CD4-positive, CD25-positive, alpha-beta regulatory T cell (primary cell): ENCODE results near the gene TNFSF9. TPM values are rescaled to one million over a fixed set of nuclear protein-coding genes. Genes with fewer than 3 reads are reported as not detected.
A peak's percentile ranks its signal among the peaks of the same experiment; 100 is the strongest.

ENCODE experiments used
- ATAC-seq, 2 donors: fragments of 150-1000 bp; cut with Tn5 transposase; one replicate each; pipeline ENCODE4 v1.10.0; 2021; ENCODE audit warnings: low read depth in 2 of 2, moderate number of reproducible peaks in 2 of 2, moderate library complexity in 1 of 2
- DNase-seq, 3 donors: peaks; one replicate each; pipeline versions ENCODE4 v3.0.0 to v3.0.0-alpha.2; 2012 to 2022; ENCODE audit warnings: mixed read lengths in 1 of 3
- H3K27ac ChIP-seq: one replicate; pipeline ENCODE4 v1.7.0; 2013; ENCODE audit warnings: mild to moderate bottlenecking, low read length; ENCODE audit not compliant: insufficient read depth, poor library complexity, severe bottlenecking
- H3K27me3 ChIP-seq: one replicate; pipeline ENCODE4 v1.7.0; 2013; ENCODE audit warnings: low read length; ENCODE audit not compliant: control insufficient read depth, insufficient read depth
- H3K36me3 ChIP-seq: one replicate; pipeline ENCODE4 v1.7.0; 2013; ENCODE audit warnings: mild to moderate bottlenecking, low read length, moderate library complexity; ENCODE audit not compliant: control insufficient read depth, insufficient read depth
- H3K4me1 ChIP-seq: 2 replicates; pipeline ENCODE4 v1.7.0; 2013; ENCODE audit warnings: mild to moderate bottlenecking, low read length; ENCODE audit not compliant: insufficient read depth, control insufficient read depth, poor library complexity, severe bottlenecking
- H3K4me3 ChIP-seq: one replicate; pipeline ENCODE4 v1.7.0; 2013; ENCODE audit warnings: low read depth, mild to moderate bottlenecking, low read length, moderate library complexity
- H3K9me3 ChIP-seq, 2 experiments: 1 replicate in 1 of 2; 2 replicates in 1 of 2; pipeline ENCODE4 v1.7.0; 2013; ENCODE audit warnings: low read length in 2 of 2, mild to moderate bottlenecking in 1 of 2, moderate library complexity in 1 of 2; ENCODE audit not compliant: control insufficient read depth in 2 of 2
- H3K27ac Mint-ChIP-seq, 3 donors: one replicate each; pipeline ENCODE4 v1.8.0; 2020 to 2022; ENCODE audit warnings: mild to moderate bottlenecking in 3 of 3, mixed read lengths in 3 of 3, moderate library complexity in 2 of 3
- H3K27me3 Mint-ChIP-seq: one replicate; pipeline ENCODE4 v1.8.0; 2022; ENCODE audit warnings: mild to moderate bottlenecking, mixed read lengths
- H3K36me3 Mint-ChIP-seq: one replicate; pipeline ENCODE4 v1.8.0; 2020; ENCODE audit warnings: mixed read lengths
- H3K4me1 Mint-ChIP-seq, 4 donors: one replicate each; pipeline ENCODE4 v1.8.0; 2020 to 2022; ENCODE audit warnings: mixed read lengths in 4 of 4, mild to moderate bottlenecking in 1 of 4
- H3K4me3 Mint-ChIP-seq, 4 donors: one replicate each; pipeline ENCODE4 v1.8.0; 2020 to 2022; ENCODE audit warnings: mild to moderate bottlenecking in 4 of 4, mixed read lengths in 4 of 4, moderate library complexity in 3 of 4
- H3K9me3 Mint-ChIP-seq, 7 donors: one replicate each; pipeline ENCODE4 v1.8.0; 2020 to 2022; ENCODE audit warnings: mixed read lengths in 7 of 7, mild to moderate bottlenecking in 3 of 7, moderate library complexity in 2 of 7
- polyA plus RNA-seq, 4 donors: library from polyadenylated mRNA; unstranded; fragments of 300-500 nt; fragmentation: Illumina TruSeq; gene quantifications; one replicate each; pipeline ENCODE4 v1.2.3, GENCODE V29; 2021
- total RNA-seq: library from RNA; stranded (reverse); gene quantifications from one replicate; pipeline ENCODE4 v1.2.3, GENCODE V29; 2022

TNFSF9 gene
- total and polyA plus RNA-seq, 5 donors from 2014 or later, result 0.38 to 4.5 (median 0.52) TPM

DNA sequence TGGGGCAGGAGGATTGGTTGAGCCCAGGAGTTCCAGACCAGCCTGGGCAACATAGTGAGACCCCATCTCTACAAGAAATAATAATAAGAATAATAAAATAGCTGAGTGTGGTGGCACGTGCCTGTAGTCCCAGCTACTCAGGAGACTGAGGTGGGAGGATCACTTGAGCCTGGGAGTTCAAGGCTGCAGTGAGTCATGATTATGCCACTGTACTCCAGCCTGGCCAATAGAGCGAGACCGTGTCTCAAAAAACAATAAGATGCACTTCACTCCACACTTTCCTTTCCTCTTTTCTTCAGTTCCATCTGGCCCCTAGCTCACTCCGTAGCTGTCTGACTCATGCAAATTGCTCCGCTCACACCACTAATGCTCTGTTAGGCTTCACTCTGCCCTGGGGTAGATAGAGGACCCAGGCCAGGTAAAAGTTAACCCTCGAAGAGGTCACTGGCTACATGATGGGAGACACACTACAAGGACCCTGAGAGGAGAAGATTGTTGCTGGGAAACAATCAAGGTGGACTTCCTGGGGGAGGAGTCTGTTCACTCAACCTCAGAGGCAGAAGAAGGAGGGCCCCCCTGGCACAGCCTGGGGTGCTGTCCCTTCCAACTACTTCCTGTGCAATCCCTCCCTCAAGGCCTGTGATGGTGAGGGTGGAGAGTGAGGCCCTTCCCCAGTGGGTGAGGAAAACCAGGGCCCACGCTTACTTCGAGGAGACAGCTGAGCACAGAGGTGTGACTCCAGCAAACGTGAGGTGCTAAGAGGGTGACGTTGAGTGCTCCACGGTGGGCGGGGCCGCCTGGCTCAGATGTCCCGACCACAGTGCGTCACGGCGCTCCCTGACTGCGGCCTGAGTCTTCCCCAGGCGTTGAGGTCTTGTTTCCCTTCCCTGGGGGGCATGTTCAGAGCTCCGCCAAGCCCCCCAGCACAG, 8.8 kb upstream of the TNFSF9 start:
- ATAC-seq, result peak; percentile 43 to 48
- peak overlapping the region in 1 of 3 donors; percentile 9 for H3K27ac Mint-ChIP-seq
- Histone ChIP-seq H3K27me3 (no peaks in the 10 kb centered on the region), H3K9me3 (no peaks in the 10 kb centered on the region), H3K27ac (no peak overlapping the region), H3K36me3 (no peaks in the 10 kb centered on the region), H3K4me1 (peaks cover 21% of the 10 kb centered on the region), H3K4me3 (no peak overlapping the region)
- no peaks in the 10 kb centered on the region for H3K9me3 Mint-ChIP-seq
- peaks cover 5 to 27% (median 17%) of the 10 kb centered on the region in 4 donors for H3K4me1 Mint-ChIP-seq
- H3K36me3 Mint-ChIP-seq, result no peaks in the 10 kb centered on the region
- peak overlapping the region in 1 of 4 donors; percentile 58 for H3K4me3 Mint-ChIP-seq
- no peaks in the 10 kb centered on the region for H3K27me3 Mint-ChIP-seq
- peak in 1 of 3 donors; percentile 37 for DNase-seq

DNA sequence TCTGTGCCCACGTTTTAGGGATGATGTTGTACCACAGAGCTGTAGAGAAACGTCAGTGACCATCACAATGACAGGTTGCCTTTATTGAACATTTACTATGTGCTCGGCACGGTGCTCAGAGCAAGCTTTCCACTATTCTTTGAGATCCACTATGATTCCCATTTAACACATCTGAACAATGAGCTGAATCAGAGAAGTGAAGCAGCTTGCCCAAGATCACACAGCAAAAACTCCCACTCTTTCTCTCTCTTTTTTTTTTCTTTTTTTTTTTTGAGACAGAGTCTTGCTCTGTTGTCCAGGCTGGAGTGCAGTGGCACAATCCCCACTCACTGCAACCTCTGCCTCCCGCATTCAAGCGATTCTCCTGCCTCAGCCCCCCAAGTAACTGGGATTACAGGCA, 8.1 kb upstream of the TNFSF9 start:
- ATAC-seq (no peak), DNase-seq (no peak)
- no peaks in the 10 kb centered on the region for H3K27me3 Mint-ChIP-seq
- H3K27ac Mint-ChIP-seq, result no peak overlapping the region
- no peak overlapping the region for H3K4me3 Mint-ChIP-seq
- H3K9me3 ChIP-seq, result no peaks in the 10 kb centered on the region
- no peaks in the 10 kb centered on the region for H3K36me3 Mint-ChIP-seq
- no peaks in the 10 kb centered on the region for H3K36me3 ChIP-seq
- H3K4me1 Mint-ChIP-seq, result peaks cover 5 to 21% (median 12%) of the 10 kb centered on the region in 4 donors
- H3K9me3 Mint-ChIP-seq, result no peaks in the 10 kb centered on the region
- H3K4me3 ChIP-seq, result no peak overlapping the region
- peaks cover 14% of the 10 kb centered on the region for H3K4me1 ChIP-seq
- H3K27me3 ChIP-seq, result no peaks in the 10 kb centered on the region
- H3K27ac ChIP-seq, result no peak overlapping the region

DNA sequence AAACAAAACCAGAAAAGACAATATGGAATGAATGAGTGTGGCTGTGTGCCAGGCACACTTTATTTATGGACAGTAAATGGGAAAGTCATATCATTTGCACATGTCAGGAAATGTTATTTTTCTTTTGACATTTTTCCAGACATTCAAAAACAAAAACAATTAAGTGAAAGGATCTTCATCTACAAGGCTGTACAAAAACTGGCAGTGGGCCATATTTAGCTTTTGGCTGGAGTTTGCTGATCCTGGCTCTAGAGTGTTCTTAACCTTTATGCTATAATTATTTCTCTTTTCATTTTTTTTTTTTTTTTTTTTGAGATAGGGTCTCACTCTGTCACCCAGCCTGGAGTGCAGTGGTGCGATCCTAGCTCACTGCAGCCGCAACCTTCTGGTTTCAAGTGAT, 6.5 kb upstream of the TNFSF9 start:
- ATAC-seq, result no peak

DNA sequence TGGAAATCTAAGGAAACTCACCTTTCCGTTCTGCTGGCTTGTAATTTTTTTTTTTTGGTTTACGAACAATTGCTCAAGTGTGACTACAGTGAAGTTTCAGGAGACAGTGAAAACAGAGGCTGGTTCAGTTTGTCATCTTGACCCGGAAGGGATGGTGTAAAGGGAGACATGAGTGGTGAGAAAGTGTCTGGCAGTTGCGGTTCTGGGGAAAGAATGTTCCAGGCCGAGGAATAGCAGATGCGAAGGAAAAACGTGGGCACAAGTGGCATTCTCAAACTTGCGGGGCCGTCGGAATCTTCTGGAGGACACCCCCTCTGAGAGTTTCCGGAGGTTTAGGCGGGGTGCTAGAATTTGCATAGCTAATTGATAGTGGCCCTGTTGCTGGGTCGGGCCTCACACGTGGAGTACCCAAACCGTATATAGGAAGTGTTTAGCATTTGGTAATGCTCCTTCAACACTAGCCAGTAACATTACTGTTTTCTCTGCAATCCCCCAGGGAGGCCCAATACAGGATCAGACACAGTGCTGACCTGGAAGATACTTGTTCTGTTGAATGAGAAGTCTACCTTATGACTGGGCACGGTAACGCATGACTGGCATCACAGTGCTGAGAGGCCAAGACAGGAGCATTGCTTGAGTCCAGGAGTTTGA, 2.8 kb upstream of the TNFSF9 start:
- peak overlapping the region in 2 of 3 donors; percentile 53 to 88 for H3K27ac Mint-ChIP-seq
- H3K27me3 ChIP-seq, result peaks cover 9% of the 10 kb centered on the region
- peaks cover 25% of the 10 kb centered on the region for H3K4me1 ChIP-seq
- peaks cover 12 to 31% (median 19%) of the 10 kb centered on the region in 4 donors for H3K4me1 Mint-ChIP-seq
- no peaks in the 10 kb centered on the region for H3K9me3 ChIP-seq
- H3K27me3 Mint-ChIP-seq, result peaks cover 17% of the 10 kb centered on the region
- no peaks in the 10 kb centered on the region for H3K36me3 Mint-ChIP-seq
- no peak overlapping the region for H3K4me3 ChIP-seq
- ATAC-seq (no peak), DNase-seq (no peak)
- H3K36me3 ChIP-seq, result no peaks in the 10 kb centered on the region
- H3K9me3 Mint-ChIP-seq, result peaks cover 0 to 4% (median 0%) of the 10 kb centered on the region in 7 donors
- no peak overlapping the region for H3K27ac ChIP-seq
- no peak overlapping the region for H3K4me3 Mint-ChIP-seq

More for the DNA sequence above, 6.5 kb upstream of the TNFSF9 start:
- no peaks in the 10 kb centered on the region for H3K9me3 Mint-ChIP-seq
- H3K4me1 ChIP-seq, result peaks cover 5% of the 10 kb centered on the region
- H3K36me3 ChIP-seq, result no peaks in the 10 kb centered on the region
- H3K4me3 ChIP-seq, result no peak overlapping the region
- H3K27ac ChIP-seq, result no peak overlapping the region
- H3K4me1 Mint-ChIP-seq, result peaks cover 0 to 9% (median 2%) of the 10 kb centered on the region in 4 donors
- H3K9me3 ChIP-seq, result no peaks in the 10 kb centered on the region
- H3K4me3 Mint-ChIP-seq, result no peak overlapping the region
- no peaks in the 10 kb centered on the region for H3K27me3 ChIP-seq
- H3K36me3 Mint-ChIP-seq, result no peaks in the 10 kb centered on the region
- H3K27ac Mint-ChIP-seq, result no peak overlapping the region
- H3K27me3 Mint-ChIP-seq, result no peaks in the 10 kb centered on the region
- DNase-seq, result no peak

DNA sequence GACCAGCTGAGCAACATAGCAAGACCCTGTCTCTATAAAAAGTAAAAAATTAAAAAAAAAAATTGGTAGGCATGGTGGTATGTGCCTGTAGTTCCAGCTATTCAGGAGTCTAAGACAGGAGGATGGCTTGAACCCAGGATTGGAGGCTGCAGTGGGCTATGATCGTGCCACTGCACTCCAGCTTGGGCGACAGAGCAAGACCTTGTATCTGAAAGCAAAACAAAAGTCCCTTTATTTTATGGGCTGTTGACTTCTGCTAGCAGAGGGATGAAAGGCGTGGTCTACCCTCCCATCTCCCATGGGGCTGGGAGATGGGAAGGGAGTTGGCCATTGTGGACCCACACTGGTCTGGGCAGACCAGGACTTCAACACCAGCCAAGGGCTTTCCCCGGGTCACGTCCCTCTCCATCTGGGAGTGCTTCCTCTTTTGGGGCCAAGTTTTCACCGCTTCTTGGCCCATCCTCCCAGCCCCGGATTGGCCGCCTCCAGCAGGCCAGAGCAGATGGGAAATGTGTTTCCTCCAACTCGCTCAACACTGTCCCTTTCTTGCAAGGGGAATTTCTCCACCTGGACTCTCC, 2.2 kb upstream of the TNFSF9 start:
- Mint-ChIP-seq H3K27ac (no peak overlapping the region), H3K4me3 (no peak overlapping the region), H3K27me3 (peaks cover 17% of the 10 kb centered on the region), H3K9me3 (peaks cover 0 to 4% (median 0%) of the 10 kb centered on the region in 7 donors), H3K36me3 (no peaks in the 10 kb centered on the region), H3K4me1 (peaks cover 12 to 31% (median 19%) of the 10 kb centered on the region in 4 donors)
- Histone ChIP-seq H3K36me3 (no peaks in the 10 kb centered on the region), H3K27me3 (peaks cover 9% of the 10 kb centered on the region), H3K27ac (no peak overlapping the region), H3K9me3 (no peaks in the 10 kb centered on the region), H3K4me1 (peaks cover 26% of the 10 kb centered on the region), H3K4me3 (no peak overlapping the region)
- no peak for ATAC-seq
- DNase-seq, result no peak

DNA sequence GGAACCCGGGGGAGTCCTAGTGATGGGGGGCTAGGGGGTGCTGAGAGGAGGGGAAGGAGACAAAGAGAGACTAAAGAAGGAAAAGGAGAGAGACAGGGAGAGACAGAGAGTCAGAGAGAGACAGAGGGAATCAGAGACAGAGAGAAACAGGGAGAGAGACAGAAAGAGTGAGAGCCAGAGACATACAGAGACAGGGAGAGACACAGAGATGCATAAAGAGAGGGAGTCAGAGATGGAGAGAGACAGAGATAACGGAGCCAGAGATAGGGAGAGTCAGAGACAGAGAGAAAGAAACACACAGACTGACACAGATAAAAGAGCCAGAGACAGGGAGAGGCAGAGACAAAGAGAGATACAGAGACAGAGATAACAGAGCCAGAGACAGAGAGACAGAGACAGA, 1.5 kb upstream of the TNFSF9 start:
- H3K27me3 Mint-ChIP-seq, result peaks cover 19% of the 10 kb centered on the region
- no peak overlapping the region for H3K27ac ChIP-seq
- no peaks in the 10 kb centered on the region for H3K36me3 ChIP-seq

DNA sequence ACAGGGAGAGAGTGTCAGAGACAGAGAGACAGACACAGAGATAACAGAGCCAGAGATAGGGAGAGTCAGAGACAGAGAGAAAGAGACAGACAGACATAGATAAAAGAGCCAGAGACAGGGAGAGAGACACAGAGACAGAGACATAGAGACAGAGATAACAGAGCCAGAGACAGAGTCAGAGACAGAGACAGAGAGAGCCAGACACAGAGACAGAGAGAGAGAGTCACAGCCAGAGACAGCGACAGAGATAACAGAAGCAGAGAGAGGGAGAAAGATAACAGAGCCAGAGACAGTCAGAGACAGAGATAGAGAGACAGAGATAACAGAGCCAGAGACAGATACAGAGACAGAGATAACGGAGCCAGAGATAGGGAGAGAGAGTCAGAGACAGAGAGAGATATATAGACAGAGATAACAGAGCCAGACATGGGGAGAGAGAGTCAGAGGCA, 865 bp upstream of the TNFSF9 start:
- H3K4me1 Mint-ChIP-seq, result peaks cover 12 to 34% (median 19%) of the 10 kb centered on the region in 4 donors
- H3K27ac Mint-ChIP-seq, result peak overlapping the region in 2 of 3 donors; percentile 55 to 81
- peaks cover 24% of the 10 kb centered on the region for H3K27me3 Mint-ChIP-seq
- DNase-seq (no peak), ATAC-seq (no peak)
- Histone ChIP-seq H3K36me3 (no peaks in the 10 kb centered on the region), H3K27me3 (peaks cover 9% of the 10 kb centered on the region), H3K4me1 (peaks cover 26% of the 10 kb centered on the region), H3K9me3 (no peaks in the 10 kb centered on the region), H3K4me3 (peak overlapping the region; percentile 58), H3K27ac (no peak overlapping the region)
- peak overlapping the region; percentile 84 to 97 (median 87) for H3K4me3 Mint-ChIP-seq
- peaks cover 0 to 4% (median 0%) of the 10 kb centered on the region in 7 donors for H3K9me3 Mint-ChIP-seq
- H3K36me3 Mint-ChIP-seq, result no peaks in the 10 kb centered on the region

More for the DNA sequence above, 1.5 kb upstream of the TNFSF9 start:
- Histone ChIP-seq H3K4me3 (no peak overlapping the region), H3K27me3 (peaks cover 9% of the 10 kb centered on the region), H3K9me3 (no peaks in the 10 kb centered on the region), H3K4me1 (peaks cover 26% of the 10 kb centered on the region)
- peak overlapping the region in 1 of 3 donors; percentile 55 for H3K27ac Mint-ChIP-seq
- no peak for ATAC-seq
- peaks cover 0 to 4% (median 0%) of the 10 kb centered on the region in 7 donors for H3K9me3 Mint-ChIP-seq
- DNase-seq, result no peak
- peaks cover 12 to 34% (median 19%) of the 10 kb centered on the region in 4 donors for H3K4me1 Mint-ChIP-seq
- no peaks in the 10 kb centered on the region for H3K36me3 Mint-ChIP-seq
- H3K4me3 Mint-ChIP-seq, result peak overlapping the region in 3 of 4 donors; percentile 53 to 97 (median 73)
